GM18520 (cell line): ENCODE data around the gene ATP2B1.

Source experiments
- ATAC-seq: cut with Tn5 transposase; IDR thresholded peaks from one replicate; pipeline ENCODE4 v1.9.1; 2021; ENCODE audit not compliant: unreplicated experiment

ATP2B1 gene

GRCh38 chr12:89597770-89598169 is 110.9 kb downstream of the ATP2B1 start:
- ATAC-seq, result peak; percentile 42

GRCh38 chr12:89597210-89597609 is 111.4 kb downstream of the ATP2B1 start:
- no peak for ATAC-seq

GRCh38 chr12:89593873-89594272 is 114.8 kb downstream of the ATP2B1 start:
- ATAC-seq, result no peak

GRCh38 chr12:89593233-89593632 is 115.4 kb downstream of the ATP2B1 start:
- no peak for ATAC-seq

GRCh38 chr12:89589753-89590152 is 118.9 kb downstream of the ATP2B1 start:
- ATAC-seq, result no peak

- no peak for ATAC-seq
Observed at GRCh38 chr12:89578499-89578898, 130.1 kb downstream of the ATP2B1 start.

- no peak for ATAC-seq
Observed at GRCh38 chr12:89576572-89577220, 131.9 kb downstream of the ATP2B1 start.

GRCh38 chr12:89575374-89575773 is 133.3 kb downstream of the ATP2B1 start:
- no peak for ATAC-seq

- no peak for ATAC-seq
Observed at GRCh38 chr12:89574736-89575208, 133.9 kb downstream of the ATP2B1 start.

- no peak for ATAC-seq
Observed at GRCh38 chr12:89573051-89573810, 135.4 kb downstream of the ATP2B1 start.

GRCh38 chr12:89571491-89572195 is 137.0 kb downstream of the ATP2B1 start:
- no peak for ATAC-seq

GRCh38 chr12:89568484-89568883 is 140.2 kb downstream of the ATP2B1 start:
- no peak for ATAC-seq

- no peak for ATAC-seq
Observed at GRCh38 chr12:89567691-89568239, 140.9 kb downstream of the ATP2B1 start.

- ATAC-seq, result no peak
Observed at GRCh38 chr12:89566615-89567014, 142.0 kb downstream of the ATP2B1 start.

- ATAC-seq, result no peak
Observed at GRCh38 chr12:89565002-89565401, 143.6 kb downstream of the ATP2B1 start.

- ATAC-seq, result no peak
Observed at GRCh38 chr12:89559753-89560152, 148.9 kb downstream of the ATP2B1 start.

GRCh38 chr12:89556976-89557375 is 151.7 kb downstream of the ATP2B1 start:
- ATAC-seq, result no peak

GRCh38 chr12:89552376-89552775 is 156.3 kb downstream of the ATP2B1 start:
- ATAC-seq, result no peak

GRCh38 chr12:89551747-89552146 is 156.9 kb downstream of the ATP2B1 start:
- ATAC-seq, result no peak

- no peak for ATAC-seq
Observed at GRCh38 chr12:89547101-89547500, 161.5 kb downstream of the ATP2B1 start.

GRCh38 chr12:89546151-89546550 is 162.5 kb downstream of the ATP2B1 start:
- no peak for ATAC-seq
